ENCODE measurements around the gene HOOK1. TPM values are rescaled to one million over a fixed set of nuclear protein-coding genes. Genes with fewer than 3 reads are reported as not detected.

HOOK1 gene
- total and polyA plus RNA-seq, 2 donors (not counting 3 experiments of a cell fraction or from before 2014, with no cell fraction given) = not detected

DNA sequence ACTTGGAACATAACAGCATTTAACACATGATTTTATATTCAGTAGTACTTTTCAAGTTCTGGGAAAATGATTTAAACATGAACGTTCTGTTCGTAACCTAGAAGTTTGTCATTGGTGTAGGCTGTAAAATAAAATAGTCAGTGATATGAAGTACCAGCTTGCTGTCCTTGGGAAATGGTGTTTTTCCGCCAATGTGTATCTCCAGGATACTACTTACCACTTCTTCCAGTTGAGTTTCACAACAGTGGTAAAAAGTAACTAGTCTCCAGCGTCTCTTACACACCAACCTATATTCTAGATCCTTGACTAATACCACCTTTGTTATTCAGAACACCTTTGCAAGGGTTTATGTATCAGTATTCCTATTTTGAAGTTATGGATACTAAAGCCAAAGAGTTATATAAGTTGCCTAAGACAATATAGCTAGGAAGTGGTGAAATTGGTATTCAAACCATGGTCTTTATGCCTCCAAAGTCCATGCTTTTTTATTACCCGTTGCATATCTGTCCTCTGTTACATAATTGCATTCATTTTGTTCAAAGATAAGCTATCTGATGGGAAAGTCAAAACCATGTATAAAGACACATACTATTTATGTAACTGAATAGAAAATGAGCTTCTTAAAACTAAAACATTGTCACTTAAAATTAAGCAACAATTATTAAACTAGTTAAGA lies 43.1 kb downstream of the HOOK1 start:
- no peaks in the 10 kb centered on the region for H3K9me1 ChIP-seq (replicated peaks; ENCODE audit: control insufficient read depth, extremely low read depth, insufficient read depth, low read length)
- no peak for FAIRE-seq
- ChIA-PET POLR2A (no interaction called here), CTCF (interaction anchor here (0.9 kb wide), 1 partner anchor 89 kb away, joined by 3 read pairs; no protein-coding TSS in a partner anchor)
- H2AFZ ChIP-seq (ENCODE audit: low read depth, low read length) = no peak overlapping the region
- dilution Hi-C loops (cut with MboI; ENCODE audit: extremely low pct_ligation_motif_present, low sequenced_read_pairs) = no loop called here
- H4K20me1 ChIP-seq (replicated peaks; ENCODE audit: control insufficient read depth, extremely low read depth, insufficient read depth, low read length) = no peaks in the 10 kb centered on the region
- H3K27ac ChIP-seq (ENCODE audit: insufficient read depth, low read depth, low read length) = no peak overlapping the region
- no peak for DNase-seq (ENCODE audit: low read depth, low spot score)
- H3K36me3 ChIP-seq (ENCODE audit: control insufficient read depth in 2 of 2, extremely low read depth in 1 of 2, insufficient read depth in 2 of 2, low read length in 2 of 2) = no peaks in the 10 kb centered on the region
- TF ChIP-seq, protein P1, sequence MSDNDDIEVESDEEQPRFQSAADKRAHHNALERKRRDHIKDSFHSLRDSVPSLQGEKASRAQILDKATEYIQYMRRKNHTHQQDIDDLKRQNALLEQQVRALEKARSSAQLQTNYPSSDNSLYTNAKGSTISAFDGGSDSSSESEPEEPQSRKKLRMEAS (IDR thresholded peaks at IDR 0.05; ENCODE audit: insufficient read depth, insufficient read length) = no peak
- no peak for TF ChIP-seq POLR2A (IDR thresholded peaks at IDR 0.05; ENCODE audit: low read depth, low read length)
- TF ChIP-seq MYC (IDR thresholded peaks at IDR 0.05; ENCODE audit: low read depth, low read length) = no peak
- no peak for TF ChIP-seq GATA2 (IDR thresholded peaks at IDR 0.05; ENCODE audit: insufficient read depth, insufficient read length, low read depth, low read length)
- TF ChIP-seq POLR2AphosphoS5 (IDR thresholded peaks at IDR 0.05; ENCODE audit: insufficient read depth, low read depth, low read length) = no peak
- TF ChIP-seq, protein P2, sequence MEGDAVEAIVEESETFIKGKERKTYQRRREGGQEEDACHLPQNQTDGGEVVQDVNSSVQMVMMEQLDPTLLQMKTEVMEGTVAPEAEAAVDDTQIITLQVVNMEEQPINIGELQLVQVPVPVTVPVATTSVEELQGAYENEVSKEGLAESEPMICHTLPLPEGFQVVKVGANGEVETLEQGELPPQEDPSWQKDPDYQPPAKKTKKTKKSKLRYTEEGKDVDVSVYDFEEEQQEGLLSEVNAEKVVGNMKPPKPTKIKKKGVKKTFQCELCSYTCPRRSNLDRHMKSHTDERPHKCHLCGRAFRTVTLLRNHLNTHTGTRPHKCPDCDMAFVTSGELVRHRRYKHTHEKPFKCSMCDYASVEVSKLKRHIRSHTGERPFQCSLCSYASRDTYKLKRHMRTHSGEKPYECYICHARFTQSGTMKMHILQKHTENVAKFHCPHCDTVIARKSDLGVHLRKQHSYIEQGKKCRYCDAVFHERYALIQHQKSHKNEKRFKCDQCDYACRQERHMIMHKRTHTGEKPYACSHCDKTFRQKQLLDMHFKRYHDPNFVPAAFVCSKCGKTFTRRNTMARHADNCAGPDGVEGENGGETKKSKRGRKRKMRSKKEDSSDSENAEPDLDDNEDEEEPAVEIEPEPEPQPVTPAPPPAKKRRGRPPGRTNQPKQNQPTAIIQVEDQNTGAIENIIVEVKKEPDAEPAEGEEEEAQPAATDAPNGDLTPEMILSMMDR (IDR thresholded peaks at IDR 0.05; ENCODE audit: extremely low read depth in 1 of 2, insufficient read depth in 1 of 2, low read depth in 1 of 2, low read length in 2 of 2) = no peak
- TF ChIP-seq EZH2 (IDR thresholded peaks at IDR 0.05; ENCODE audit: borderline replicate concordance, low read depth, low read length, severe bottlenecking) = no peak
- no peaks in the 10 kb centered on the region for H3K9me3 ChIP-seq (replicated peaks; ENCODE audit: control insufficient read depth, insufficient read depth, low read length)
- H3K4me2 ChIP-seq (ENCODE audit: insufficient read depth, low read length) = no peak overlapping the region
- no TSS peak for BruUV-seq (replicated peaks)
- H3K9ac ChIP-seq (replicated peaks; ENCODE audit: extremely low read depth, insufficient read depth, low read length) = no peak overlapping the region
- H3K4me1 ChIP-seq (ENCODE audit: control insufficient read depth, extremely low read depth, insufficient read depth, low read length) = no peaks in the 10 kb centered on the region
- H3K79me2 ChIP-seq (ENCODE audit: control insufficient read depth, insufficient read depth, low read length) = no peaks in the 10 kb centered on the region
- H3K4me3 ChIP-seq (replicated peaks in 1 of 3; ENCODE audit: insufficient read depth in 1 of 3, low read depth in 1 of 3, low read length in 3 of 3) = no peak overlapping the region
- intact Hi-C loops (cut with micrococcal nuclease) = no loop called here
- peaks cover 0 to 1% of the 10 kb centered on the region in 2 experiments for H3K27me3 ChIP-seq (ENCODE audit: control insufficient read depth in 2 of 2, insufficient read depth in 2 of 2, low read length in 2 of 2)

Measured in endothelial cell of umbilical vein (primary cell).